NAMALWA (cell line): ENCODE measurements around the gene NCF2.

Source experiments
- DNase-seq: peaks from one replicate; pipeline ENCODE4 v3.0.0-alpha.2; 2015; ENCODE audit warnings: low spot score

NCF2 gene

DNA sequence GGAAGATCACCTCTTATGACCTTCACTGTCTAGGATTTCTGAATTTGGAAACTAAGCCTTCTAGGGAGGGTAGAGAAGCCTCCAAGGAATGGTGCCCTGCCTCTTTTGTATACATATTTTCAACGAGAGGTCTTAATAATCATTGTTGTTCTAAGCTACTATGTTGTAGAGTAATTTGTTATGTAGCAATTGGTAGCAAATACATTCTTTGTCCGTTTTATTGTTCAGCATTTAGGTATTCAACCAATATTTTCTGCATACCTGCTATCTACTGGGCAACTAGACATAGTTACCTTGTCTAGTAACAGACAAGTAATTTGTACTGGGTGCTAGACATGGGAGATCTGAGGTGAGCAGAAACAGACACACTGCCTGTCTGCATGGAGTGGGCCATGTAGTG lies 20.8 kb upstream of the NCF2 start:
- no peak for DNase-seq

GRCh38 chr1:183609759-183610452 lies 19.6 kb upstream of the NCF2 start:
- no peak for DNase-seq

GRCh38 chr1:183609313-183609712 lies 19.1 kb upstream of the NCF2 start:
- DNase-seq: peak; percentile 87

GRCh38 chr1:183607322-183607980 lies 17.2 kb upstream of the NCF2 start:
- no peak for DNase-seq

- DNase-seq: no peak
Observed at GRCh38 chr1:183605904-183606303, 15.6 kb upstream of the NCF2 start.

- no peak for DNase-seq
Observed at GRCh38 chr1:183604815-183605214, 14.6 kb upstream of the NCF2 start.

GRCh38 chr1:183604038-183604808 lies 14.0 kb upstream of the NCF2 start:
- no peak for DNase-seq

DNA sequence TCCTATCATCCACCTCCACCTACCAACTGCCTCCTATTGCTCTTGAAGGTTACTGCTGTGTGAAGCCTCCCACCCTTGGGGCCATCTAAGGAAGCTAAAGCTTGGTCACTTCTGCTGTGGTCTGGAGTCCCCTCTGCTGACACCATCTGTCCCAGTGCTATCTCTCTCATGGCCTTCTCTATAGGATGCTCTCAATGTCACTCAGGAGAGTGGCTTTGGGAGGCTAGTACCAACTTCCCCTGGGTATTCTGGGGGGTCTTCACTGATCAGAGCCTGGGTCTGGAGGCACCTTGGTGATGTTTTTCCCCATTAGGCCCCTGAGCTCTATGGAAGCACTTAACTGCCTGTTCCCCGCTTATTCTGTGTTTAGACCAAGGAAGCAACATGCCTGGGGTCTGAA lies 12.3 kb upstream of the NCF2 start:
- no peak for DNase-seq

DNA sequence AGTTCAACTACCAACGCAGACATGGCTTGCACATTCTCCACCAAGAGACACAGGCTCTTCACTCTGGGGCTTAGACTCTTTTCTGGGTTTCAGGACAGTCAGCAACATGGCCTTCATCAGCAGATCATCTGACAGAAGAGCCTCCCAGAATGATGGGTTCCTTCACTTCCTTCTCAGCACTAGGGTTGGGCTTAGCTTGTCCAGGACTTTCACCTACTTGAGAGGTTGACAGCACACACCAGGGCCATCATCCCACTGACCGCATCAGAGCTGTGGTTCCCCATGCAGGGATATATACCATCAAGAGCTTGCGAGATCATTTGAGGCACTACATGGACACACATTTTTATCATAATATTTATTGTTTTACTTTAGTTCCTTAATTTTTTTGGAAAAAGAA lies 10.4 kb upstream of the NCF2 start:
- no peak for DNase-seq

DNA sequence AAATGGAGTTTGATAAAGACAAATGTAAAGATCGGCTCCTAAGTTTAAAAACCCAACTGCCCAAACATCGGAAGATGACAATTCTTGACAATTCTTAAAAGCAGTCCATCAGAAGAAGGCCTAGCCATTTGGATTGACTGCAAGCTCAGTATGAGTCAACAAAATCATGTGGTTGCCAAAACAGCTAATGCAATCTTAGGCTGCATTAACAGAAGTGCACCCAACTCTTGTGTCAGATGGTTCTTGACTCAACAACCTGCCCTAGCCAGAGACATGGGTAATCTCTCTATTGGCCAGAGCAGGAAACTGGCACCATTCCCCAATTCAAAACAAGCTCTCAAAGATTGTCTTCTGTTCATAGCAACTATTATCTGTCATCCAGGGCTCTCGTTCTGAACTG lies 9.9 kb upstream of the NCF2 start:
- DNase-seq: no peak

DNA sequence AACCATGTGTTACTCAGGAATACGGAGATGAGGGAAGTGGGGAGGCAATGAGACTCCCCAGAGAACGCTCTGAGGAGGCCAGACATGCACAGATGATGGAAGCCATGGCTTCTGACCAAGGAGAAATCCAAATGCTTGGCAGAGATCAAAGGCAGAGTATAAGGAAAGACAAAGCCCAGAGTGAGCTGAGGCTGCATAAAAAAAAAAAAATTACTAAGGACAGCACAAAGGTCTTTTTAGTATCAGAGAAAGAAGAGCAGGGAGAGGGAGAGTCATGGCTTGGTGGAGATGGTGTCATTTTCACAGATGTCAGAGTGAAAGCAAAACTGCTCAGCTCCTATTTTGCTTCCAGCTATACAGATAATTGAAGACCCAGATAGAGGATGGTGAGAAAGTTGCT lies 8.1 kb upstream of the NCF2 start:
- no peak for DNase-seq

DNA sequence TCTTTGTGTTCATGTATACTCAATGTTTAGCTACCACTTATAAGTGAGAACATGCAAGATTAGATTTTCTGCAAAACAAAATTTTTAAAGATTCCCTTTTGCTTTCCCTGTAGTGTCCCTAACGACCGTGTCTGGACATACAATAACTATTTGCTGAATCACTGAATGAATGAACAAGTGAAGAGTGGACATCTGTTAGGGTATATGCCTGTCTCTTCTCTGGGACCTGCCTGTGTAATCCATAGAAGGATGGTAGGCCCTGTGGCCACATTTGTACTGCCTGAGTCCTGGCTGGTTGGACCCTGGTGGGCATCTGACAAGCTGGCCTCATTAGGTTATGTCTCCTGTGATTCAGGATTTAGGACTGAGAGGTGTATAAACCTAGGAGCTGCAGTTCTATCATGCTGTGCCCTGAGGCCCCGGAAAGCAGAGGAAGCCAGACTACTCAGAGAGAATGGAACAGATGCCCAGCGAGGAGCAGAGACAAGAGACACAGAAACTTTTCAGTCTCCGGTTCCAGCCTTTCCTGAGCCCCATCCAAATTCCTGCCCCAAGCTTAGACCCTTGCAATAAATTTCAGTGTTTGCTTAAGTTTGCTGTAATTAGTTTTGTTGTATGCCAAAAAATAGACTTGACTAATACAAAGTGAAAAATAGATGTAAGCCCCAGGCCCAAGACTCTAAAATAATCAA lies 7.5 kb upstream of the NCF2 start:
- DNase-seq: no peak

DNA sequence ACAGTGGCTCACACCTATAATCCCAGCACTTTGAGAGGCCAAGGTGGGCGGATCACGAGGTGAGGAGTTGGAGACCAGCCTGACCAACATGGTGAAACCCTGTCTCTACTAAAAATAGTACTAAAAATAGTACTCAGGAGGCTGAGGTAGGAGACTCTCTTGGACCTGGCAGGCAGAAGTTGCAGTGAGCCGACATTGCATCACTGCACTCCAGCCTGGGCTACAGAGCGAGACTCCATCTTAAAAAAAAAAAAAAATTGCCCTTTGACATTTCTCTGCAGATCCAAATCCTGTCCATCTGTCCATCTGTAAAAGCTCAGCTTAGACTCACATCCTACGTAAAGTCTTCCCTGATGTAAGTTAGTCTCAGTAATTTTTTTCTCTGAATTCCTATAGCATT lies 6.2 kb upstream of the NCF2 start:
- no peak for DNase-seq

GRCh38 chr1:183595537-183595936 lies 5.3 kb upstream of the NCF2 start:
- DNase-seq: no peak

- peak; percentile 59 for DNase-seq
Observed at GRCh38 chr1:183593356-183593755, 3.1 kb upstream of the NCF2 start.

GRCh38 chr1:183592733-183593132 lies 2.5 kb upstream of the NCF2 start:
- no peak for DNase-seq

GRCh38 chr1:183589874-183590243 lies 400 bp downstream of the NCF2 start:
- DNase-seq: no peak

DNA sequence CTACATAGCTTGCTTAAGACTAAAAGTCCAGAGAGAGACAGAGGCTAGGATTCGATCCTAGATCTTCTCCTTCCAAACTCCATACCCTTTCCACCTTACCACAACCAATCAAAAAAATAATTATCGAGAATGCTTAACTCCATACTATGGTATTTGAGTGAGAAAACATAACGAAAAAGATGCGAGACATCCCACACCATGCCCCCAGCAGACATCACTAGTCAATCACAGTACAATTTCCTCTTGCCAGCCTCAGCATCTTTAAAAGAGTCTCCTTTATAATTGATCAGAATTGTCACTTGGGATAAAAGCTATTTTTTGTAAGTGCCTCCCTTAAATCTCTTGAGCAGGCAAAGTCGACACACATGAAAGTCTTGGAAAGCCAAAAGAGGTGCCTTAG lies 875 bp downstream of the NCF2 start:
- no peak for DNase-seq

GRCh38 chr1:183588827-183589226 lies 1.4 kb downstream of the NCF2 start:
- no peak for DNase-seq

GRCh38 chr1:183586926-183587325 lies 3.3 kb downstream of the NCF2 start:
- no peak for DNase-seq

DNA sequence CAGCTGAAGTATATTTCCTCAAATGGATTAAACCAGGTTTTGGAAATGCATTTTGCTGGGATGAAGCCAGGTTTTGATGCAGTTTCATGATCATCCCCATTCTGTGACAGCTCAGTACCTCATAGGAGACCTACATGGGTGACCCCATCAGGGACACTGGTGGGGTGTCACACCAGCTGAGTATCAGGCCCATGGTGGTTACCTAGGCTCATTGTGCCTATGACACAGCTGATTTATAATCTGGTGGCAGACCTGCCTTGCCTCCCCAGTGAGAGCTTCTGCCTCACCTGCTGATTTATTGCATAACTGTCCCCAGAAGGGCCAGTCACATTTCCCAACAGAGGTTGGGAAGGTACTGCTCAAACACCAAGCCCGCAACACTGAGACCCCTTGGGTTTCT lies 3.8 kb downstream of the NCF2 start:
- no peak for DNase-seq

- peak; percentile 40 for DNase-seq
Observed at GRCh38 chr1:183585038-183585437, 5.2 kb downstream of the NCF2 start.

DNA sequence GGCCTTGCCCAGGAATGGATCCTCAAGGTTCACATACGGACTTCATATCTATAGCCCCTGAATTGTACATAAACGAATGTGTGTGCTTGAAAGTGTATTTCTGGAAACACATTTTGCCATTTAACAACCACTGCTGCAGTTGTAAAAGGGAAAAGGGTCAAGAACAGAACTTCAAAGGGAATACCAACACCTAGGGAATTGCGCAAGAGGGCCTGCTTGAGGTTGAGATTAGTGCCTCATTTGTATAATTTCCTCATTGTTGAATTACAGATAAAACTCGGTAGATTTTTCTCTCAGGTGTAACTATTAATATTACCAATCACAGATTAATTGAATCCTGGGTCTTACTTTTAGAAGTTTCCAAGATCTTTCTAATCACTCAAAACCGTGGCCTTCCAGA lies 6.1 kb downstream of the NCF2 start:
- DNase-seq: no peak
